PC-3 (cell line): ENCODE results near the gene LRIF1.

Experiments used
- EZH2 ChIP-seq: fragments of 300-600 bp; sonication (generic); IDR thresholded peaks from one replicate; pipeline ENCODE4 v1.6.1; 2017; ENCODE audit warnings: antibody characterized with exemption, mild to moderate bottlenecking, low read length; ENCODE audit not compliant: unreplicated experiment
- TF ChIP-seq, protein P1 (sequence below): fragments of 300-600 bp; sonication (generic); conservative IDR thresholded peaks from 2 replicates; pipeline ENCODE4 v1.5.1; 2017; ENCODE audit warnings: antibody characterized with exemption, low read depth, mild to moderate bottlenecking, low read length

- TF ChIP-seq, protein P1, sequence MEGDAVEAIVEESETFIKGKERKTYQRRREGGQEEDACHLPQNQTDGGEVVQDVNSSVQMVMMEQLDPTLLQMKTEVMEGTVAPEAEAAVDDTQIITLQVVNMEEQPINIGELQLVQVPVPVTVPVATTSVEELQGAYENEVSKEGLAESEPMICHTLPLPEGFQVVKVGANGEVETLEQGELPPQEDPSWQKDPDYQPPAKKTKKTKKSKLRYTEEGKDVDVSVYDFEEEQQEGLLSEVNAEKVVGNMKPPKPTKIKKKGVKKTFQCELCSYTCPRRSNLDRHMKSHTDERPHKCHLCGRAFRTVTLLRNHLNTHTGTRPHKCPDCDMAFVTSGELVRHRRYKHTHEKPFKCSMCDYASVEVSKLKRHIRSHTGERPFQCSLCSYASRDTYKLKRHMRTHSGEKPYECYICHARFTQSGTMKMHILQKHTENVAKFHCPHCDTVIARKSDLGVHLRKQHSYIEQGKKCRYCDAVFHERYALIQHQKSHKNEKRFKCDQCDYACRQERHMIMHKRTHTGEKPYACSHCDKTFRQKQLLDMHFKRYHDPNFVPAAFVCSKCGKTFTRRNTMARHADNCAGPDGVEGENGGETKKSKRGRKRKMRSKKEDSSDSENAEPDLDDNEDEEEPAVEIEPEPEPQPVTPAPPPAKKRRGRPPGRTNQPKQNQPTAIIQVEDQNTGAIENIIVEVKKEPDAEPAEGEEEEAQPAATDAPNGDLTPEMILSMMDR, result no peak
- no peak for TF ChIP-seq EZH2
These were observed 15.4 kb upstream of the LRIF1 start for GRCh38 chr1:110979154-110979553.
